Mononuclear cell (primary cell): ENCODE data around the gene PPP3CA. TPM values are rescaled to one million over a fixed set of nuclear protein-coding genes. Genes with fewer than 3 reads are reported as not detected.
"Not testable (repeated sequence)": the region's sequence is repeated elsewhere in the genome, so short reads cannot be mapped to it uniquely, and the experiment has no call there.

ENCODE experiments used
- H3K27me3 ChIP-seq: 2 replicates; pipeline ENCODE4 v1.6.0; 2011; ENCODE audit warnings: low read length, control low read depth; ENCODE audit not compliant: insufficient read depth
- H3K4me1 ChIP-seq: 2 replicates; pipeline ENCODE4 v1.5.1; 2011; ENCODE audit warnings: mild to moderate bottlenecking, low read length, control low read depth; ENCODE audit not compliant: insufficient read depth
- H3K4me3 ChIP-seq: 2 replicates; pipeline ENCODE4 v1.5.1; 2011; ENCODE audit warnings: mild to moderate bottlenecking, low read length, moderate library complexity
- H3K9me3 ChIP-seq: 2 replicates; pipeline ENCODE4 v1.5.1; 2011; ENCODE audit warnings: low read depth, mild to moderate bottlenecking, control low read depth, low read length
- total RNA-seq: library from RNA; depleted of rRNA; stranded (reverse); fragments of >200 nt; gene quantifications from one replicate; pipeline ENCODE4 v1.2.3, GENCODE V29; 2012

The PPP3CA gene
- total RNA-seq, 1 donor, result 19.3 TPM

GRCh38 chr4:101182688-101183087, 164.6 kb downstream of the PPP3CA start:
- not testable (repeated sequence) for H3K27me3 ChIP-seq, H3K4me1 ChIP-seq, H3K9me3 ChIP-seq, H3K4me3 ChIP-seq

- no peaks in the 10 kb centered on the region for H3K4me1 ChIP-seq
- no peaks in the 10 kb centered on the region for H3K27me3 ChIP-seq
- no peak overlapping the region for H3K4me3 ChIP-seq
- no peaks in the 10 kb centered on the region for H3K9me3 ChIP-seq
Observed at GRCh38 chr4:101178731-101179130, 168.6 kb downstream of the PPP3CA start.

- no peak overlapping the region for H3K4me3 ChIP-seq
- no peaks in the 10 kb centered on the region for H3K27me3 ChIP-seq
- H3K9me3 ChIP-seq, result no peaks in the 10 kb centered on the region
- H3K4me1 ChIP-seq, result no peaks in the 10 kb centered on the region
Observed at GRCh38 chr4:101177154-101177553, 170.2 kb downstream of the PPP3CA start.

- Histone ChIP-seq H3K27me3 (no peaks in the 10 kb centered on the region), H3K4me1 (no peaks in the 10 kb centered on the region), H3K9me3 (no peaks in the 10 kb centered on the region), H3K4me3 (no peak overlapping the region)
Observed at GRCh38 chr4:101175896-101176676, 171.2 kb downstream of the PPP3CA start.

- Histone ChIP-seq H3K9me3 (no peaks in the 10 kb centered on the region), H3K27me3 (no peaks in the 10 kb centered on the region), H3K4me3 (no peak overlapping the region), H3K4me1 (peaks cover under 1% of the 10 kb centered on the region)
Observed at GRCh38 chr4:101174679-101175345, 172.5 kb downstream of the PPP3CA start.

GRCh38 chr4:101172369-101172768, 175.0 kb downstream of the PPP3CA start:
- Histone ChIP-seq H3K27me3 (no peaks in the 10 kb centered on the region), H3K9me3 (no peaks in the 10 kb centered on the region), H3K4me3 (no peak overlapping the region), H3K4me1 (peaks cover 16% of the 10 kb centered on the region)

- no peaks in the 10 kb centered on the region for H3K9me3 ChIP-seq
- H3K4me3 ChIP-seq, result no peak overlapping the region
- H3K27me3 ChIP-seq, result no peaks in the 10 kb centered on the region
- peaks cover 16% of the 10 kb centered on the region for H3K4me1 ChIP-seq
Observed at GRCh38 chr4:101171747-101172146, 175.6 kb downstream of the PPP3CA start.

GRCh38 chr4:101169044-101170014, 178.0 kb downstream of the PPP3CA start:
- Histone ChIP-seq H3K4me3 (no peak overlapping the region), H3K9me3 (no peaks in the 10 kb centered on the region), H3K27me3 (no peaks in the 10 kb centered on the region), H3K4me1 (peaks cover 16% of the 10 kb centered on the region)

GRCh38 chr4:101163936-101164335, 183.4 kb downstream of the PPP3CA start:
- H3K9me3 ChIP-seq, result no peaks in the 10 kb centered on the region
- no peak overlapping the region for H3K4me3 ChIP-seq
- peaks cover 10% of the 10 kb centered on the region for H3K4me1 ChIP-seq
- H3K27me3 ChIP-seq, result no peaks in the 10 kb centered on the region

- no peak overlapping the region for H3K4me3 ChIP-seq
- no peaks in the 10 kb centered on the region for H3K27me3 ChIP-seq
Observed at GRCh38 chr4:101162990-101163380, 184.3 kb downstream of the PPP3CA start.

GRCh38 chr4:101160792-101161592, 186.3 kb downstream of the PPP3CA start:
- Histone ChIP-seq H3K4me3 (no peak overlapping the region), H3K9me3 (no peaks in the 10 kb centered on the region), H3K4me1 (peaks cover 4% of the 10 kb centered on the region), H3K27me3 (no peaks in the 10 kb centered on the region)

More at GRCh38 chr4:101162990-101163380, 184.3 kb downstream of the PPP3CA start:
- Histone ChIP-seq H3K9me3 (no peaks in the 10 kb centered on the region), H3K4me1 (peaks cover 9% of the 10 kb centered on the region)

GRCh38 chr4:101158507-101158906, 188.8 kb downstream of the PPP3CA start:
- Histone ChIP-seq H3K27me3 (no peaks in the 10 kb centered on the region), H3K4me1 (peaks cover 6% of the 10 kb centered on the region), H3K9me3 (no peaks in the 10 kb centered on the region), H3K4me3 (no peak overlapping the region)

GRCh38 chr4:101158134-101158482, 189.2 kb downstream of the PPP3CA start:
- Histone ChIP-seq H3K27me3 (no peaks in the 10 kb centered on the region), H3K4me1 (peaks cover 8% of the 10 kb centered on the region), H3K4me3 (no peak overlapping the region), H3K9me3 (no peaks in the 10 kb centered on the region)

- Histone ChIP-seq H3K9me3 (no peaks in the 10 kb centered on the region), H3K27me3 (no peaks in the 10 kb centered on the region), H3K4me1 (peaks cover 4% of the 10 kb centered on the region), H3K4me3 (no peak overlapping the region)
Observed at GRCh38 chr4:101157415-101158133, 189.8 kb downstream of the PPP3CA start.
